HG02840 (cell line): Measurements from ENCODE around the gene MRPS18A.

Experiments used
- ATAC-seq: cut with Tn5 transposase; IDR thresholded peaks from one replicate; pipeline ENCODE4 v1.9.1; 2021; ENCODE audit warnings: mild to moderate bottlenecking, moderate library complexity, moderate number of reproducible peaks; ENCODE audit not compliant: unreplicated experiment, low FRiP score

MRPS18A gene

DNA sequence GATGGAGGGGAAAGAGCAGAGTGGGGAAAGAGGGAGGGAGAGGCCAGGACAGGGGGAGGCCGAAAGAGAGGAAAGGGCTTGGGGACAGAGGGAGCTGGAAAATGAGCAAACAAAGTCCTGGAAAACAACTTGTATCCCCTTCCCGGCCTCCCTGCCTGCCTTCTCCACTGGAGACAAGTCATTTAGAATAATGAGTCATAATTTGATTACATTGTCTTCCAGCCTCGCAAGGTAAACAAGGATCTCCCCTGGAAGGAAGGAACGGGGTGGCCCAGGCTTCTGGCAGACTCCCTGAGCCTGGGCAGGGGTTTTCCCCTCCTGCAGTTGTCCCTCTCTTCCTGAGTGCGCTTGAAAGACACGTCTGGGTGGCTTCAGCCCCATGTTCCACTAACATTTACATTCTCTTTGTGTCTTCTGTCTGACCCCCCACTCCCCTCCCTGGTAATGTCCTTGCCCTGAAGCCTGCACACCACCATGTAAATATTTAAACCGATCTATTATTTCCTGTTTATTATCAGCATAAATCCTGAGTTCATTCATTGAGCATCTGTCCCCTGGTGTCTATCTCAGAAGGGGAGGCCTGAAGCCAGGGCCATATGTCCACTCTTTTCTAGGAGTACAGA is 12.1 kb upstream of the MRPS18A start:
- ATAC-seq: no peak

DNA sequence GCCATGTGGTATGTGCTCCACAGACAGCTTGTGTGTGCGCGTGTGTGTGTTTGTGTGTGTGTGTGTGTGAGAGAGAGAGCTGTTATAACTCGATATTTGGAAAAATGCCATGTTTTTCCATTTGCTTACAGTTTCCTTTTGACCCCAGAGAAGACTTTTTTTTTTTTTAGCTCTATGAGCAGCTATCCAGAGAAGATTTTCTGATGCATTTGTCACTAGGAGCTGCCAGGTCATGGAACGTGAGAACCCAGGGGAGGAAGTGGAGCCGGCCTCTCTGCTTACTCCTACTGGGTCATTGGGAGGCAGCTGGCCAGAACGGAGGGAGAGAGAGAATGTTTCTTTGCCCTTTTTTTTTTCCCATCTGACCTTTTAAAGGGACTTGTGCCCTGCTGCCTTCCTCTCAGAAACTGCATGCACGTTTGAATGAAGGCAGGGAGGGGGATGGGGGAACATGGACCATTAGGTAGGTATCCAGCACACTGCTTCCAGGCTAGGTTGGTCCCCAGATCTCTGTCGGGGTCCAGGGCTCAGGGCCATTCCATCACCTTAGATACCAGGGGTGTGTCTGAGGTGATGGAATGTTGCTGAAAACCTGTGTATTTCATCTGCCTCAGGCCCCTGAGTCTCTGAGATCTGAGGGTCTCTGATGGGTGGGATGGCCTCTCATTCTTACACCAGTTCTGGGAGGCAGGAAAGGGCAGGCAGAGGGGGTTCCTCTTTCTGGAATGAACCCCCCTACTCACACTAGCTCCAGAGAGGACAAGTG is 11.2 kb upstream of the MRPS18A start:
- ATAC-seq: no peak

DNA sequence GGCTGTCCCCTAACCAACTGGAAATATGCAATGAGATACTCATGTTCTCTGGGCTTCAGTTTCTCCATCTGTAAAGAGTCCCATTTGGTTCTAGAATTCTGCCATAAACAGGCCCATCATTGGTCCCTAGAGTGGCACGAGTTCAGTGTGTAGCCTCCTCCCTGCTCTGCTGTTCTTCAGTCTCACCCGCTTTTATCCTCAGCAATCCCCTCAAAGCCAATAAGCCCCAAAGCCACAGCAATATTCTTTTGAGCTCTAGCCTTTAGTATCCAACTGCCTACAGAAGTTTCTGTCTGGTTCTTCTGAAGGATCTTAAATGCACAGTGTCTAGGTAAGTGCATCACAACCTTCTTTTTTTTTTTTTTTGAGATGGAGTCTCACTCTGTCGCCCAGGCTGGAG is 9.8 kb upstream of the MRPS18A start:
- no peak for ATAC-seq

DNA sequence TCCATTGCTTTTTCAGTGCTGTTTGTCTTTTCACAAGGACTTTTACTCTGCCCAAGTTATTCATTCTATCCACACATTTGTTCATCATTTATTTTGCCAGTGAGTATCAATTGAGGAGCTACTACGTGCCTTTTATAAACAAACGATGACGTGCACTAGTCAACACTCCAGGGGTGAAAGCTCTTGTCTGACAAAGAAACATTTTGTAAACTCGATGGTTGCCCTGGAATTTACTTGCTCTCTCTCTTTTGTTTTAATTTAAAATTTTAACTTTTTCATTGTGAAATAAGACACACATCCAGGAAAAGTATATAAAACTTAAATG is 8.3 kb upstream of the MRPS18A start:
- ATAC-seq: no peak

DNA sequence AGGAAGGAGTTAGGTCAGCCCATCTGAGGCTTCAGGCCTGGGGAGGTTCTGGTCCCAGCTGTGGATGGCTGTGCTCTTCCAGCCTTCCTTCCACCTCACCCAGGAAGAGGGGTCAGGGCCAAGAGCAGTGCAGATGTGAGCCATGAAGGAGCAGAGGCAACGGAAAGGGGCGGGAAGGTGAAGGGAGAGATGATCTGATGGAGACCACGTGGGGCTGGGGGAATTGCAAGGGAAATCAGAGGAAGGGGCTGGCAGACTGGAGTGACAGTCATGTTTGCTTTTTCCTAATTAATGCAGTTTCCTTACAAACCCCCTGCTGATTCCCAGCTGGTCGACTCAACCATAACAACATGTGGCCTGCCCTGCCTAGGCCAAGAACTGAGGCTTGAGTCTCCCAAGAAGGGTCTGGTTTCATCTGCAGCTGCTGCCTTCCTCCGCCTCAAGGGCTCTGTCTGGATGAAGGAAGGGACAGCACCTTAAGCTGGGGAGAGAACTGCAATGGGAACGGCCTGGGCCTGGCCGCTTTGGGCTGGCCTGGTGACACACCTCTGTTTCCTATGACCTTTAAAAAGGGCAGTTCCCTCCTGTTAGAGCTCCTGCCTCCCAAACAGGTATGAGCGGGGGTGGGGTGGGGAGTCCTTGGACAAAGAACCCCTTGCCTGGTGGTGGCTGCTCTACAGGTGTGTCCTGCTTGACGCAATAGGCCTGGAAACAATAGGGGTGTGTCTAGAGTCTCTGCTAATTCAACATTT is 7.8 kb upstream of the MRPS18A start:
- no peak for ATAC-seq

DNA sequence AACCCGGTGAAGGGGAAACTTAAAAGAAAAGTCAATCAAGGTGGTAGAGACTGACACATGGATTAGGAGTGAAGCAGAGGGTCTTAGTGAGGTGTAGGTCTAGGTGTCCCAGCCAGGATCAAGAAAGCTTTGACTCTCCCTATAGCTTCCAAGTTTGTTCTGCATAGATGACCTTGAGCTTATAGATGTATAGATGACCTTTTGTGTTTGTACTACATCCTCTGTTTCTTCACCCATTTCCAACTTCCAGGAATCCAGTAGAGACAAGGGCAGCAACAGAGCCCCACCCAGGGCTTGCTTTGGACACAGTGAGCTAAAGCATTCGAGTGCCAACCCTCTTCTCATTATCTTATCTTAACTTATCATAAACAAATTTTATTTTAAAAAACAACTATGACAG is 1.8 kb upstream of the MRPS18A start:
- ATAC-seq: no peak

DNA sequence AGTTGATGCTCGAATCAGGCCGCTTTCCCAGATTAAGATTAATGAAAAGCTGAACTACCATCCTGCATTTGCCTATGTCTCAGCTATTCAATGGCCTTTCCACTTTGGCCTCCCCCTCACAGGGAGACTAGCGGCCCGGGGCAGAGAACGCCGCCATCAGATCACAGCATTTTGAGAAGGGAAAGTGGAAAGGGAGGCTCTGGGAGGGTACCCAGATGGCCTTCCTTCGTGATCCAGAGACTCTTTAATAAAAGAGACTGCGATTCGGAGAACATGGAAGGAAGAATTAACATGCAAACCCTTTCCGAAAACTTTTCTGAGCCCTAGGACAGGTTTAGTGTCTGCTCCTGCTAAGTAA is 533 bp downstream of the MRPS18A start:
- ATAC-seq: no peak

DNA sequence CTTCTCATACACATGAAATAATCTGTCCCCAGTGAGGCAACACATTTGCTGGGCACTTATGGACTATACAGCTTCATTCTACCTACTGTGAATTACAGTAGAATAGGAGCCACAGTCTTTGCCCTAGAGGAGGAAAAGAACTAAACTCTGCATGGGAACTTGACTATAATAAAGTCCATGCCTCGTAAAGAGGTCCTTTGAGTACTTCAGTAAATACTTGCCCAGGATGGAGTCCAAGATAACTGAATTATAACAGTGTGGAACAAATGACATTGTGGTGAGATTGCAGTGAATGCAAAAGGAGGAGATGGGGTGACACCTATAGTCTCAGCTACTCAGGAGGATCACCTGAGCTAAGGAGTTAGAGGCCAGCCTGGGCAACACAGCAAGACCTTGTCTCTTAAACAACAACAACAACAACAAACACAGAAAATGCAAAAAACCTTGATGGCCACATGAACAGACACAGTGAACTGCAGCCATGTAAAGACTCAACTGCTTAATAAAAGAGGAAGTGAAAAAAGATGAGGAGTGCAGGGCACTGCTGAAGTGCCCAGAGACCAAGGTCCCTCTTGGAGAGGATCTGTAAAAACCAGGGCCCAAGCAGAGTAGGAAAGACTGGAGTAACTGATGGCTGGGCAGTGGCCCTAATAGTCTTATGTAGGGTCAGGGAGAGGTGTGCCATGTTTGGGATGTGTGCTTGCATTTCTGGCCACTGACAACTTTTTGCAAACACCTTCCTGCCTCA is 3.7 kb downstream of the MRPS18A start:
- ATAC-seq: no peak

DNA sequence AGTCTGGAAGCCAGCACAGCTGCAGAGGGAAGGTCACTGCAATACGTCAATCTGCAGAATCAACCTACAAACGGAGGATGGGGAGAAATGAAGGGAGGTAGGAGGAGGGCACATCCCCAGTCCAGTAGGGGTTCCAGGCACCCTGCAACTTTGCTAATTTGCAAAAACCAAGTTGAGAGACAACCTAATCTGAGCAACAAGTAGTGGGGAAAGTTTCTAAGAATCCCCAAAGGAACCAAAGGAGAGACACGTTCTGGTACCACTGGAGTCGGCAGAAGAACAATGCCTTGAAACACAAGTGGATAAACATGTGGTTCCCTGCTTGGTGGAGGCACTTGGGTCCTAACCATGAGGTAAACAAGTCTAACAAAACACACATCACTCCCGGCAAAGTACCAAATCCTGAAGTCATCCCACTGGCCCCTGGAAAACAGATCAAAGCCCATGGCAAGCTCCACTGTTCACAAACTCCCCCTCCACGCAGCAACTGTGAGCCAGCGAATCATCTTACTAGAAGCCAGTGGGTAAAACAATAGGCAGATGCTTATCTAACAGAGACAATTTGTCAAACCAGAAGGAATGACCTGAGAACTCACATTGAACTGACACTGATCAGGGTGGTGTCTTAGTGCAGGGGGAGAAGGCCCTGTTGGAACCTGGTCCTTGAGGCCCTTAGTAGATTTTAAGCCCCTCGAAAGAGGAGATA is 4.7 kb downstream of the MRPS18A start:
- ATAC-seq: no peak

DNA sequence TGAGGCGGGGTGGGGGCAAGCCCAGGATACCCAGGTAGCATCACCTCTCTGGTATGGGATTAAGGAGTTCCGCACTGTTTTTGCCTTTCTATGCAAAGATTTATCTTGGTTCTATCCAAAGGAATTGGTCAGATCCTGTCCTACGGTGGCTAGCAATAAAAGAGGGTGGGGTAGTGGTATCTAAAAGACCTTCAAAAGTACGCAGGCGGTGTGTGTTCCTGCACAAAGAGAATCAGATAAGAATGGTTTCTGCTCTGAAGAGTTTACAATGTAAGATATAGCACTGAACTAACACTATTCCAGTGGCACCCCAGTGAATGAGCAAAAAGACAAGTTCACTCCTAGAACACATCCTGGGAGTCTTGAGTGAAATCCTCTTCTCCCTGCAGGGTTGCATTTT is 6.3 kb downstream of the MRPS18A start:
- no peak for ATAC-seq

DNA sequence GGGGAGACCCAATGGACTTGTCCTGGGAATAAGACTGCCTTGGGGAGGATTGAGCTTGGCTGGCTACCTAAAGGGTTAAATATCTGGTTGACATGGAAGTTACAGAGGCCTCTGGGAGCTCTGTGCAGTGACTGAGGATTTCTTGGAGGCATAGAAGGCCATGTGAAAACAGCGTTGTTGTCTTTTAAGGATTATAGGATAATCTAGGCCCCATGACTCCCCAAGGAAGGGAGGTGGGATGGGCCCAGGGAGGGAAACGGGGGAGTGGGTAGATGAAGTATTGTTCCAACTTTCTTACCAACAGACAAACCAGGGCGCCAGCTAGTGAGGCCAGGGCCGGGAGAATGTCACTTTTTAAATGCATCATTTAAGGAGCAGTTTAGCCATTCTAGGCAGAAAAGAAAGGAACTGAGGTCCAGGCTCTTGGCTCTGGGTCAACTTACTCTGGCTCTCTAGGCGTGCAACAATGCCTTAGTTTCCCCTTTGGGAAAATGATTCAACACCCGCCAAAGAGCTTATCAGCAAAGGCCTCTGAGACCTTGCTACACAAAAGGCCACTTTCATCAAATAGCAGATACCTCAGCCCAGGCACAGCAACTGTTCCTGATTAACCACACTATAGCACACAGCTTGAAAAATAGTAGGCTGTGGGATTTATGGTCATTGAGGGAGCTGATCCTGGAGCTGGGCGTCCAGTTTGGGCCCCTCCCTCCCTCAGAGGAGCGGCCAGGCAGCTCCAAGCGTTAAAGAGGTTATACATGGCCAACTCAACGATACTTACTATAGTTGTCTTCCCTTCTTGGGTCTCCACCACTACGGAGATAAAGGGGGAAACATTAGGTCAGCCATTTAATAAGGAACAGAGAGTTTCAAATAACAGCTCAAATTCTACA is 7.0 kb downstream of the MRPS18A start:
- no peak for ATAC-seq

DNA sequence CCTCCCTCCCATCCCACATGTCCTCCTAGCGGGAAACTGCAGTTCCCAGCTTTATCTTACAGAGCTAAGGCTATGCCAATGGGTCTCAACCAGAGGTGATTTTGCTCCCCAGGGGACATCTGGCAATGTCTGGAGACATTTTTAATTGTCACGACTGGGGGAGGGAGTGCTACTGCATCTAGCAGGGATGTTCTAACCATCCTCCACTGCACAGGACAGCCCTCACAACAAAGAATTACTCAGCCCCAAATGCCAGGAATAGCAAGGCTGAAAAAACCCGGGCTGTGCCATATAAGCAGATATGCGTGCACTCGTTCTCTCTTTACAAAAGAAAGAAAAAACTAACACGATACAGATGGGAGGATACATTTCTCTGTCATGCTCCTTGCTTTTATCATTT is 8.5 kb downstream of the MRPS18A start:
- ATAC-seq: no peak

DNA sequence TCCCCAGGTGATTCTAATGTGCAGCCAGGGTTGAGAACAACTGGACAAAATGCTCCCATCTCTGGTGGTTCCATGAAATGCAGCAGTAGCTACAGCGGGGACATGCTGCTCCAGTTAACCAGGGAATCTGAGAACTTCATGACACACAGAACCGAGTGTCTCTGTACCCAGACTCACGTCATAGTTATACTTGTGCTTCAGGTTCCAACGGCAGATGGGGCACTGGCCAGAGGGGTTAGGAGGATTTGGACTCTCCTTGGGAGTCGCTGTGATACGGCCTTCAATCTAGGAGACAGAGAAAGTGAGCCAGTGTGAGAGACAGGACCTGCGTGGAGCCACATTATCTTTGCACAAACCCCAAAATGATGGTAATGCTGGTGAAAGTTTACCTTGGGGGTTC is 9.2 kb downstream of the MRPS18A start:
- no peak for ATAC-seq

DNA sequence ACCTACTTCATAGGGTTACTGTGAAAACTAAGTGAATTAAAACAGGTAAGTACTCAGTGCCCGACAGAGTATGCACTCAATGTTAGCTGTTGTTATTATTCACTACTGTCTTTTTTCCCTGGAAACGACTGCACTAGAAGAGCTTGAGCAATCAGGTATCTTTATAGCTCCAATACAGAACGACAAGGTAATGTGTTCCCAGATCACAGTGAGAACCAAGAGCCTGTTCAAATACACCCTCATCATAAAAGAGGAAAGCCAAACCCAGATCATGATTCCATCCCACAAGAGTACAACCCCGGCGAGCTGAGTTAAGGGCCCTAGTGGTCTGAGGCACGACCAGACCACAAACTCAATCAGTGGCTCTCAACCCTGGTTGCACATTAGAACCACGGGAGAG is 9.8 kb downstream of the MRPS18A start:
- ATAC-seq: no peak

DNA sequence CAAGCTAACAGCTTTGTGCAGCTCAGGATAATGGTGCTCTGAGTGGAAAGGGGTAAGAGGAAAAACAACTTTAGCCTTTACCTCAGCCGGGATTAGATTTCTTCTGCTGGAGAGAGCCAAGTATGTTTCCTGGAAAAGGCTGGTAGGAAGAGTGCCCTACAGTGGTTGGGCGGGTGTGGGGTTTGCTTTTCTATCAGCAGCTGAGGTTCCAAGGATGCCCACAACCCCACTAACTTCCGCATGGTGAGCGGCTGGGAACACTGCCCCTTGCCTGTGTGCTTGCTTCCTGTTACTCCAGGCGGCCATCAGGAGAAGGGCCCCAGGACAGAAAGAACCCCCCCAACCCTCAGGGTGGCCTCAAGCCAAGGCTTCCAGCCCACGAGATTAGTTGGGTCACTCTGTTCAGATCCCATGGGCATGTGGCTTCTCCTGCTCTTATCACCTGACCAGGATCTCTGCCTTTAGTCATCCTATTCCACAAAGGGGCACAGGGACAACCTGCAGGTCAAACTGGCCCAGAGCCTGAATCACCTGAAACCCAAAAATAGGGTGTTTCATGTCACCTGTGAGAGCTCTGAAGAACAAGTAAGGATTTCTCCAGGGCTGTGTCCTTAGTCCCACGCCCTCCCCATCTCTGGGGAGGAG is 10.5 kb downstream of the MRPS18A start:
- no peak for ATAC-seq

DNA sequence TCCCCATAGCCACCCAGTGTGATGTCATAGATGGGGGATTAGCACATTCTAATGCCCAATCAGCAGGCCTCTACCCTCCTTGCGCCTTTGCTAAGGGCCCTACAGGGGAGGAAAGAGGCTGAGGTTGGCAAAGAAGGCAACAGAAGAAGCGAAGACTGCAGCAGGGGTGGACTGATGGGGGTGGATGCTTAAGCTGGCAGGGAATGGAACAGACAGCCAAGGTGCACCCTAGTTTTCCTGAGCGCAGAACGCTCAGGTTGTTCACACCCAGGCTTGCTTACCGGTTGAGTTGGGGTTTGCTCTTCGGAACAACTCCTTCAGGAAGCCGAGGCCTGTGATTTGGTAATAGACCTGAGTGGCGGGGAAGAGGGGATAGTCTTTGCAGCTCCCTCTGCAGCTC is 12.7 kb downstream of the MRPS18A start:
- no peak for ATAC-seq

DNA sequence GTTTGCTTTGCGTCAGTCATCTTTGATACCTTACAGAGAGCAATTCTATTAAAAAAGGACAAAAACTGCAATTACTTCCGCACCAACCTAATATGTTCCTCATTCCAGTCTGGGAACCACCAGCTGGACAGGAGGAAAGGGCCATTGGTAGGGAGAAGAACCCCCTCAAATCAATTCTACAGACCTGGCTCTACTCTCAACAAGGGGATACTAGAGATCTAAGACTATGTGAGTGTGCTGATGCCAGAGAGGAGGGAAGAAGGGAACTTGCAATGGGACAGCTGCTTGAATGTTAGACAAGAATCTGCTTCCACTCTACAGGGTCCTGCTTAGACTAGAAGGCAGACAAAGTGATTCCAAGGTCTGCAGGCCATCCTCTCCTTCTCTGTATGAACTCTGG is 13.3 kb downstream of the MRPS18A start:
- no peak for ATAC-seq

DNA sequence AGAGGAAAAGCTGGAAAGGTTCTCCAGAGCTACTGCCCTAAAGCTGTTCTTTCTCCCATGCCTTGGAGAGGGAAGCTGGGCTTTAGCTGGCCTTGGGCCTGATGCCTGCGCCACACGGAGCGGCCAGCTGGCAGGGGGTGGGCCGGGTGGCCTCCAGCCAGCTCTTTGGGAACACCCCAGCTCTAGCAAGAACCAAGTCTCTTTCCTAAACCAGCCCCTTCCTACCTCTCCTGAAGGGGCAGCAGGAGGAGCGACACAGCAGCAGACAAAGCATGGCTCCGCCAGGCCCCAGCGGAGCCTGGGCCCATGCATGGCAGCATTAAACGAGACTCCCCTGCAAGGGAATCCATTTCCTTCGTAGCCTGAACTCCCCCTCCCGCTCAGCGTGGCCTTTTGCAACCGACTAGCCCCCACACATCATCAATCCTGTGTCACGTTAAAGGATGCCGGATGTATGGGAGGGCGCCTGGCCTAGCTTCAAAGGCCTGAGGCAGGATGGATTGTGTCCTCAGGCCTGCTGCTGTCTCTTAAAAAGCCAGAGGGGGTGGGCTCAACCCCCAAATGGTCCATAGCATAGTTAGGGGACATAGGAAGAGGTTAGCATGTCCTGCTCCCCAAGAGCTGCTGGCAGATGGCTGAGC is 14.0 kb downstream of the MRPS18A start:
- ATAC-seq: no peak
